GM21576 (cell line): ENCODE results near the gene ASTN1.

Experiments
- ATAC-seq: cut with Tn5 transposase; IDR thresholded peaks from one replicate; pipeline ENCODE4 v1.9.1; 2021; ENCODE audit warnings: mild to moderate bottlenecking, moderate library complexity; ENCODE audit not compliant: unreplicated experiment

The ASTN1 gene

DNA sequence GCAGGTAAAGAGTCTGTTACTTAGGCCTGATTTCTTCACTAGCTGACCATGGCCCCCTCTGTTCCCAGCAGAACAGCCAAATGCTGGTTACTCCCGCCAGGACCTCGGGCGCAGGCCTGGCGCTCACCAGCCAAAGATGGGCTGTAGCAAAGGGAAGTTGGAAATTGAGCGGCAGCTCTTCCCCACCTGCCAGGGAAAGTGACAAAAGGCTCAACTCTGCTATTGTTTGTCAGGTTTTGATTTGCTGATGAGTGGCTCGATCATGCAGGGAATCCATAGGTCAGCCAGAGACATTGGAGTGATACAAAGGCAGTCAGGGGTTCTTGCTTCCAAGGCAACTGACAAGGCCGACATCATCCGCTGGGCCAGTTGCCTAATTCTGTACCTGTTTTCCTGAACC is 120.1 kb downstream of the ASTN1 start:
- no peak for ATAC-seq

DNA sequence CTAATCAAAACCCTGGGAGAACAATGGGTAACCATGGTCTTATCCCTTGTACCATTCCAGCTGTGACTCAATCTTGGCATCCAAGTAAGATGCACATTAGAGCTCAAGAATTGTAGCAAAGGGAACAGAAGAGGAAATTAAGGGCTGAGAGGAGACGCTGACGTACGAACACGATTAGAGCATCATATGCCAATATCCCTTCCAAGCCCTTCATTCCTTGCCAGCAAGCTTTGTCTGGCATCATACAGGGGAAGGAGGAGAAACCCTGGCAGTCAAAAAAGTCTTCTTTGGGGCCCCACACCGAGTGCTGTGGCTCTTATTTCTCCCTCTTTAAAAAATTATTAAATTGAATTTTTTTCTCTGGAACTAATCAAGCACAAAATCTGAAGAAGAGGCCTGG is 120.9 kb downstream of the ASTN1 start:
- ATAC-seq, result no peak

DNA sequence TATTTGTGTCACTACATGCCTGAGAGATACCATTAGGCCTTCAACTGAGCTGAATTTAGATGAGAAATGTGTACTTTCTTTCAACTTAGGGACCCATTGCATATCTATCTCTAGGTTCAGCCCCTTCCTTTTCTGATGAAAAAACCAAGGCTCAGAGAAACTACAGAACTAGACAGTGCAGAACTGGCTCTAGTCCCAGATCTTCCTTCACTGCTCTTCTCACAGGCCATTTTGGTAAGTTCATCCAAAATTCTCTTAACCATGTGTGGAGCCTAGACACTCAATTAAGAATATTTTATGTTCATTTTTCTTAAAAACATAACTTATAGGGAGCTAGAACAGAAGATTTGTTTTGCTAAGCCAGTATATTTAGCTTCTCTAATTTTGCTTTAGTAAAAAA is 128.9 kb downstream of the ASTN1 start:
- no peak for ATAC-seq

DNA sequence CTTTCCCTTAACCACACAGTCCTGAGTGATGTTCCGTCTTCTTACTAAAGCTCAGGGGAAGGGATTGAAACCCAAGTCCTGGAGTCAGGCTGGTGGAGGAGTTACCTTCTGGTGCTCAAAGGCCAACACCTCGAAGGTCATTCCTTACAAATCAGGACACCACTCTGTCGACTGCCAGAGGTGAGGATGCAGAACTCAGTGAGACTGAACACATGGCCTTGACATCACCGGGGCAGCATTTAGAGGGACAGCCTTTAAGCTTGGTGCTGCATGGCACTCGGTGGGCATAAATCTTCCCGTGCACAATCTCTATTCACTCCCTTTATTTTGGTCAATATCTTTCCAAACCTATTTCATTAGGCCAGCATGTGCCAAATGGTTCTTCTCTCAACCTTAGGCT is 130.9 kb downstream of the ASTN1 start:
- ATAC-seq, result no peak

DNA sequence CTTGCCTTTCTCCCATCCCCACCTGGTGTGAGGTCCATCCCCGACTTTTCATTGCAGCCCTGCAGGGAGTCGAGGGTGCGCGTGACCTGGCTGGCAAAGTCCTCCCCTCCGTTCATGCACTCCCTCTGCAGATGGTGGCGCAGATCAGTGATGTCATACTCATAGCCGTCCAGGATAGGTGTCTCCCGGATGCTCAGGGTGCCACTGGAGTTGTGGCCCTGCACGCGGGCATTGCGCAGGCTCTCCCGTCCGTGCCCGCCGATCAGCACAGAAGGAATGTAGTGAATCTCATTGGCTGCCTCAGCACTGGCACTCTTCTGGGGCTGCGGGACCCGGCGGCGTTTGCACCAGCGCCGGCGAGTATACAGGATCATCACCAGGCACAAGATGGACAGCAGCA is 132.1 kb downstream of the ASTN1 start:
- ATAC-seq, result no peak

DNA sequence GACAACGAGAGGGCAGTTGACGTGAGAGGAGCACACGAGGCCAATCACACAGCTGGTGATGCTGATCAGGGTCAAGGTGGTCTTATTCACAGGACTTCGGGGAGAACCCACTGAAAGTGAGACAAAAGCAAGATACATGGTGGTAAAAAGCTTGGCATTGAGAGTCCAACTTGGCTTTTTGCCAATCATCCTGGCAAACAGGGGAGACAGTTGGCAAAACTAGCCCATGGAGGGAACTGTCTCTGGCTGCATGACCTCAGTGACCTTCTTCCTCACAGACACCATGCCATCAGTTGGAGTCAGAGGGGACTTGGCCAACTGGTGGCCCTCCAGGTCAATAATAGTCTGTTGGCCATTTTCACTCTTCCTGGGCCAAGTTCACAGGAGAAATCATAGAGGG is 139.9 kb downstream of the ASTN1 start:
- no peak for ATAC-seq

DNA sequence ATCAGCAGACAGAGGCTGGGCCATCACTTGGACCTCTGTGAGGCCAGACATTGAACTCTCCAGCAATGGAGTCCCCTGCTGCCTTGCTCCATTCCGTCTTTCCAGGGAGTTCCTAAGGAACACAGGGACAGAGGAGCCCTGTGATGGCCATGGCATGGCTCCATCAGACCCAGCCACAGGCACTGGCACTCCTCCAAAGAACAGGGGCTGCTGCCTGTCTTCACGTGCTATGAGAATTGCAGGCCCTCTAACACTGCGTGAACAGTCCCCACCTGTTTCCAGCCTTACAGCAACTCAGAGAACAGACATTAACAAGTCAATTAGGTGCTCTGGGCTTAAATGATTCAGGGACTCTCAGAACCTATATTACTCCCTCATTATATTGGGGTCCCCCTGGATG is 140.8 kb downstream of the ASTN1 start:
- ATAC-seq, result no peak

DNA sequence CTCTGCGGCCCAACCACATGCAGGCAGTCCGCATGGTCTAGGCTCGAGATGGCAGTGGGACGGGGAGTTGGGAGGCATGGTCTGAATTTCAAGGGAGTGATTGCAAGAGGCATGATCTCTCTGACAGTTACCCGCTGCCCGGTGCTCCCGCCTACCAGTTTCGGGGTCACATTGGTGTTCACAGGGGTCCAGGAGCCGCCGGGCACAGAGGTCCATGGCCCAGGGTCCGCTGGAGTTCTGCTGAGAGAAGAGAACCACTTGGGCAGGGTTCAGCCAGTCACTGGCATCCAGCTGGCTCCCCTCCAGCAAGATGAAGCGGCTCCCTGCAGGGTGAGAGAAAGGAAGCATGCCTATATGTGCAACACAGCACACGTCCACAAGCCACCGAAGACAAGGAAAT is 141.3 kb downstream of the ASTN1 start:
- ATAC-seq, result no peak

DNA sequence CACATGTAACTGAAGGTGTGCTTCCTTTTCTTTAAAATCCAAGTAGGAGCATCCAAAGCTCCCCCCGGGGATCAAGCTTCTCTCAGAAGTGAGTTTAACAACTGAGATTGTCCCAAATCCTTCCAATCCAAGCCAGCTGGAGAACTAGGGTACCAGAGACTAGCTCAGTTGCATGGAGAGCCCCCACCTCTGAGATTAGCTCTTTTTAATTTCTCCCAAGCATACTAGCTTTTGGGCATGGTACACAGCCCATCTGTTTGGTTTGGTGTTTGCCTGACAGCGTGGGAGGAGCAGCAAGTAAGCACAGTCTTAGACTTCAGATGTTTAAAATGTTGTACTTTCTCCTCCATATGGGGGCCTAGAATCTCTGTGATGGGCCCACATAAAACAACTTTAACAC is 142.8 kb downstream of the ASTN1 start:
- ATAC-seq, result no peak

DNA sequence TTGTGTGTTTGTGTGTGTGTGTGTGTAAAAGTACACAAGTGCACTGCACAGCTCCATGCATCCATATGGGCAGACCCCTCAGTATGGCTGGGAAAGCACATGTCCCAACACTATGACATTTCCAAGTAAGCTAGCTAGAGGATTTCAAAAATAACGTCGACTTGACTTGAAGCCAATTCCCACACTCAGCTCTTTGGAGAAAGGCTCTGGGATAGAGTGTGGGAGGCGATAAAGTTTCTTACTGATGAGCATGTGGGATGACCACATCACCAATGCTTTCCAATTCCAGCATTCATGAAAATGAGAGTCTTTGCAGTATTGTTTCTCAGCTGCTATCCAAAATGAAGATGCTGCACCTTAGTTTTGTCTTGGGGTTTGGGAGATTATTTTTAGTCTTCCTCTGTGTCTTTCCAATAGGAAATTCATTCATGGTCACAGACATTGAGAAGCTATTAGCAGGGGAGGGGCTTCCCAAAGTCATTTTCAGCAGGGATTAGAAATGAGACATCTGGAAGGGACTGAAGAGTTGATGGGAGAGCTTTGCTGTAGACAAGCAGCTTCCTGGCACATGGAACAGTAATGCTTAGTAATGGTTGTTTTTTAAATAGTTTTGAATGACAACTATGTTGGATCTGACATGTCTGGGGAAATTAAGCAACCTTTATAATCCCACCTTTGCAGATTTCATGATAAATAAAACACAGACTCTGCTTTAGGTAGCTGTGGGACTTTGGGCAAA is 143.5 kb downstream of the ASTN1 start:
- no peak for ATAC-seq

DNA sequence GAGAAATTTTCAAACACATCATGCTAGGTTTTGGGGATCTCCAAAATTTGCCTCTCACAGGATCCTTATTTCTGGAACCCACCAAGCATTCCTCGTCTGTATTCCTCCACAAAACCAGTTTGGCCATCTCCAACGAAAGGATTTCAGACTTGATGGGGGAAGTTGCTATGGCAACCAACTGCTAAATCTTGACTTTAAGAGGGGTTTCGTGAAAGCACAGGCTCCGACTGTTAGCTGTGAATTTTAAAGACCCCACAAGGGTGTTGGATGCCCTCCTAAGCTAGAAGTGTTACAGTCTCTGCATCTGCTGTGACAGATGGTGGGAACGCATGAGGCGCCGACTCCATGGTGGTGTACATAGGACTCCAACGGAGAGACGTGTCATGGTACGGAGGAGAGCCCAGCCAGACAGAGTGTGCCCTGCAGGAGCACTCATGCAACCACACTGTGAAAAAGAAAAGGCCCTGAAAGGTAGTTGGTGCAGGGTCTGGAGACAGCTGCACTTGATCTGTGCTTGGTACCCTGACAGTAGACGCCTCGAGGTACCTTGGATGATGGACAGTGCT is 147.1 kb downstream of the ASTN1 start:
- ATAC-seq, result no peak

DNA sequence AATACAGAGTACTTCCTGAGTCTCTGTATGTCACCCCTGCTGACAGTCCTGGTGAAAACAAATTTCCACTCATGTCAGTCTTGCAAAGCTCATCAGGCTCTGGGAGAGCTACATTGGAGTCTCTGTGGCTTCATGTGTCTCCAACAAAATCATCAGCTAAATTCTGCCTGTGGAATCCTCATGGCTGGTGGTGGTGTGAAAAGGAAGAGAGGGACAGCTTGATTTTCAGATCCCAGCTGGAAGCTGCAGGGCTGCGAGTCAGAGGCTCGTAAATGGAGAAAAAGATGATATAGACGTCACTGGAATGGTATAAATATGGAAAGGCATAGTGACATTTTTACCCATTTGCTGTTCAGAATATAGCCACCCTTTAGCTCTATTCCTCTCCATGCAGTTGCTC is 150.2 kb downstream of the ASTN1 start:
- no peak for ATAC-seq

DNA sequence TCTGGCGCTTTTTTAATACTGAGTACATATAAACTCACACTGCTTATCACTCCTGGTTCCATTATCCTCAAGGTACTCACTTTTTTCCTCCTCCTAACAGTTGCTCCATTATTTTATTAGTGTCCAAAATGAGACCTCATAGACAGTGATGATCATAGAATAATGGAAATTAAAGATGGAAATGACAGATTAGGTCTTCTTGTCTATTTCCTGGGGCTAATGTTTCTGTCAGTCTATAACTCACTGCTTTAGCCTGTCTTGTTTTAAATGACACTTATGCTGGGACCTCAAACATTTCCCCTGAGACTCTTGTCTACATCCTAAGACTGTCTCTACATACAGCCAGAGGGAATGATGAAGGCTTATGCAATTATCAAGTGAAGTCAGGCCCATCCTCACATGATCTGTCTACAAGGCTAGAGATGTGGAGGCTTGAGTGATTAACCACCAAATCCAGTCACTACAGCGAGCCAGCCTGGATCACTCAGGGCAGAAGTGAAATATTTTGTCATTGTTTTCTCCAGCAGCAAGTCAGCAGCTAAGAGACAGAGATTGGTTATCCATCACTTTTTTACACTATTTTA is 152.1 kb downstream of the ASTN1 start:
- no peak for ATAC-seq

DNA sequence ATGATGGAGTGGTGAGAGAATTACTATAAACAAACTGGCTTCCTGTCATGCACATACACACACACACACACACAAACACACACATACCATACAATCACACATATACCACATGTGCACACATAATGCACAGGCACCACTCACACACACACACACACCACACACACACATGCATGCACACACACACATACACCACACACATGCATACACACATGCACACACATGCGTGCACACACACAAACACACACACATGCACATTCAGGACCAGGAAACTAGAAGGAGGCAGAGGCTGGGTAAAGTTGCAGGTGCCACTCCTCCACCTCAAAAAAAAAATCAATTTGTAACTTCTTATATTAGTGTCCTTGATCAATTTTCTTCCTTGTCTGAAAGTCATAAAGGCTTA is 153.0 kb downstream of the ASTN1 start:
- ATAC-seq, result no peak

DNA sequence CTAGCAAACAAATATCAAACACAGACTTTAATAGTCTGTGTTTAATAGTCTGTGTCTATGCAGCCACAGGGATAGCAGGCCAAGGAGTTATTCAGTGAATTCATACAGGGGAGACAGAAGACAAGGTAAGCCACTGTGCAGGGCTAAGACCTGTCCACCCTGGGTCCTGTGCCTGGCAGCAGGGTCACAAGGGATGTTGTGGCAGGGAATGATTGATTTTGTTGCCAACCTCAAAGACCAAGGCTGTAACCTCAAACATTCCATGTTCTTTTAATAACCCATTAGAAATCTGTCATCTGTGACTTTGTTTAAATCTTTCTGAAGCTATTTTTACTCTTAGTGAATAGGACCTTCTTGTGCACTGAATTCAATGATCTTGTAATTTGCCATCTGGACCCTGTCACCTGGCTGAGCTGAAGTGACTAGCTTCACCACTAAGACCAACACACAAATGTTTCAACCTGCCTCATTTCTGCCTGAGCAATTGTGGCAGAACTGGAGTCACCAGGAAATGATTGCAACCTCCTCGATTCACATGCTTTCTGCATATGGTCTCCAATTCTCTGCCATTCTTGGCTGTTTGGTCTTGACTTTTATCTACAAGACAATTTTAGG is 154.2 kb downstream of the ASTN1 start:
- no peak for ATAC-seq

DNA sequence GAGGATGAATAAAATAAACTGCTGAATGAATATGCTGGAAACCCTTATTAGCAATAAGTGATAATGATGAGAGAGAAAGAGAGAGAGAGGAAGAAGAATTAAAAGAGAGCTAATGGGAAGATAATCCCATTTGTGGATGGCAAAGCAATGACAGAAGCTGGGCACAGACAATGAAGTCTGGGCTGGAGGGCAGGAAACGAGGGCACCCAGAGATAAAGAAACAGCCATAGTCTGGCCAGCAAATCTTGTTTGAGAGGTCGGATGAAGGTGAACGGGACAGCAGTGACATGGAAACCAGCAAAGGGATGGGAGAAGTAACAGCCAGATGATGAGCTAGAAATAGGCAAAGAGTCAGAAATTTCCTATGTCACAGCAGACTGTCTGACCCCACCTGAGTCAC is 155.9 kb downstream of the ASTN1 start:
- no peak for ATAC-seq

DNA sequence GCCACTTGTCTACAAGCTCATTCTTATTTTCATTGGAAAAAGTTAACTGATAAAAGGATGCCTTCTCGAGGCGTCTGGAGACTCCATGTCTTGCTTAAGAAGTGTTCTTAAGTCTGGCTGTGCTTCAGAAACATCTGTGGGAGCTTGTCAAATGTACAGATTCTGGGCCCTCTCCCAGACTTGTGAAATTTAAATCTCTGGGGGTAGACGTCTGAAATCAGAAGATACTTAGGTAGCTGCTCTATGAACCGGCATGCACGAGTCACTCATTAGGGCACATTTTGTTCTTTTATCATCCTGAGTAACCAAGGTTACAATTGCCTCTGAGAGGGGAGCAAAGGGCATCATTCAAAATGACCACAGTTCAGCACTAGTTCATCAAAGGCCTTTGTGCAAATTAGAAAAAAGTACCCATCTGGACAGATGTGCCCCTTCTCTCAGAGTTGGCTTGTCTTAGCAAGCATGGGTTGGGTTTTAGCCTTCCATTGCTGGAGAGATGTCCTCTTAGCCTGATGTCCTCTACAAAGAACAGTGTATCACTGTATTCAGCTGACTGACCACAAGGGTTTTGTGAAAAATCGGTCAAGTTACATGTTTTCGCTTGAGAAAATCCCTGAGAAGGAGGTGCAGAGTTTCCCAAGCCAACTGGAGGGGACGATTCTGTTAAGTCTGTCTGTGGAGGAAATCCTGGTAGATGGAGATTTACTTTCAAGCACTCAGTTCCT is 156.9 kb downstream of the ASTN1 start:
- no peak for ATAC-seq

DNA sequence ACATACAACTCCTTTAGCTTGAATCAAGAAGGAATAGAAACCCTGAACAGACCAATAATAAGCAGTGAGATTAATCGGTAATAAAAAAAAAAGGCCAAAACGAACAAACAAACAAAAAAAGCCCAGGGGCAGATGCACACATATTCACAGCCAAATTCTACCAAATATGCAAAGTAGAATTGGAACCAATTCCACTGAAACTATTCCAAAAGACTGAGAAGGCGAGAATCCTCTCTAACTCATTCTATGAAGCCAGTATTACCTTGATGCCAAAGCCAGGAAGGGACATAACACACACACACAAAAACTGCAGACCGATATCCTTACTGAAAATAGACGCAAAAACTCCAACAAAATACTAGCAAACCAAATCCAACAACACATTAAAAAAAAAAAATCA is 161.6 kb downstream of the ASTN1 start:
- no peak for ATAC-seq

DNA sequence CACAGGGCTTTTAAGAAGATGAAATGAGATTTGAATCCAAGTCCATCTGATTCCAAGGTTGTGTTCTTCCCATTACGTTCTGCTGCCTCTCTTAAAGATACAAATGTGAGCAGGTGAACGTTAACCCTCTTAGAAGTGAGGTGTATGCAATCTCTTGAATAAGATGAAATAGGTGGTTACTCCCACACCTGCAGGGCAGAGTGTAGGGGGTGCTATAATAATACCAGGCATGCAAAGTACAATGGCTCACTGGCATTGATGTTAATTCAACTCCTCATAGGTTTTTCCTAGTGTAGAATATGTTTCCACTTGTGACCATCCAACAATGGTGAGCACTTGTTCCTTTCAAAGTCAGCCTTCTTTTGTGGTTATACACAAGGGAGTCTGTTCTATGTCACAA is 163.0 kb downstream of the ASTN1 start:
- ATAC-seq, result no peak

DNA sequence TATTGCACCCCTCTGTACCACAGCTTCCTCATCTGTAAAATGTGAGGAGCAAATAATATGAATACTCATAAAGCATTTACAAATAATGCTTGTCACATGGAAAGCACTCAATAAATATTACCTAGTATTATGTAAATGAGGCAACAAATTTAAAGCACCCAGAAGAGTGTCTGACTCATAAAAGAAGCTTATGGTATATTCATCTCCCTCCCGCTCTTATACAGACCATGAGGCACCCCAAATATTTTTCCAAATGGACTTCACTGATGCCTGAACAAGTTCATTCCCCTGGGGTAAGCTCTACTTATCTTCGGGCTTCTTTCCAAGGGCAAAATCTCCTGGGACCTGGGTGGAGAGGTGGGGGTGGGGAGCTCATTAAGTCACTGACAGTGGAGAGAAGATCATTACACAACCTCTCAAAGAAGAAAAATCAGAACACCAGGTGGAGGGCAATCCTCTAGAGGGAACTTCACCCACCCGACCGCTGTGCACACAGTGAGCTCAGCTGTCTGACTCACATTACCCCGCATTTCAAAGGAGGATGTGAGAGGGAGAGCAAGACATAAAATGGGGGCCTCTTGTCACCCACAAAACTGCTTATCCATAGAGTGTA is 166.2 kb downstream of the ASTN1 start:
- no peak for ATAC-seq

DNA sequence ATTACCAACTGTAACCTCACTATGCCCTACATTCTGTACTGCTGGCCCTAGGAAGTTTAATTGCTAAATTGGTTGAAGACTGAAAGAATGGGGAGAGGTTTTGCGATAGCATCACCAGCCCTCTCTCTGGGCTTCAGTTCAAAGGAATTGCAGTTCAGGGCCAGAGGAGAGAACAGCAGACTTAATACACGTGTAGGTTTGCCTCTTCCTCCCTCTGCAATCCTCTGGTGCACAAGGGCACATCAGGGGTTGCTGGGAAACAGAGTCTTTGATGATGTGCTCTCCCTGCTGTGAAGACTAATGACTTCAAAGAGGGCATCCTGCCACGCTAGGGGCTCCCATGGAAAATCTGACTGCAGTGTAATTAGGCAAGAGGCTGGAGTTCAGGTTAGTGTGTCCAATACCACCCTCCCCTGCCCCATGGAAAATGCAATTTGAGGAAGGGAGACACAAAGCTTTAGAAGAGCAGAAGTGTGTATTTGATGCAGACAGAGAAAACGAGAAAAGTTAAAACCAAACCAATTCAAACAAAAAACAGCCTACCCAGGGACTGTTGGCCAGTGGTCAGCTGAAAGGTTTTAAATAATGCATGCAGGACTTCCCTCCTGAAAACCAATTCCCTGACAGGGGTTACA is 167.9 kb downstream of the ASTN1 start:
- no peak for ATAC-seq
